ENCODE measurements around the gene GCC2. TPM values are rescaled to one million over a fixed set of nuclear protein-coding genes. Genes with fewer than 3 reads are reported as not detected.

The GCC2 gene
- total and polyA plus RNA-seq, 7 donors = 4.8 to 24.0 (median 18.0) TPM

- WGBS, 3 donors = 49 to 64% (median 55%) methylated on average over 1 of the region's 1 CpG
- Histone ChIP-seq H3K4me3 (no peak overlapping the region), H3K36me3 (ENCODE audit: insufficient read depth in 1 of 2, low read depth in 1 of 2) (peaks cover 3 to 65% of the 10 kb centered on the region in 2 donors), H3K27me3 (ENCODE audit: insufficient read depth in 3 of 3, low read length in 2 of 3) (no peaks in the 10 kb centered on the region), H3K27ac (no peak overlapping the region), H3K4me1 (no peaks in the 10 kb centered on the region), H3K9me3 (no peaks in the 10 kb centered on the region)
- DNase-seq (no peak), ATAC-seq (no peak)
- TF ChIP-seq CTCF (IDR thresholded peaks at IDR 0.05) = no peak
- intact Hi-C loops (cut with DNase I) = no loop called here
Measured at GRCh38 chr2:108459441-108459840, 10.4 kb downstream of the GCC2 start.

GRCh38 chr2:108460345-108461037 is 11.5 kb downstream of the GCC2 start:
- Histone ChIP-seq H3K9me3 (no peaks in the 10 kb centered on the region), H3K36me3 (ENCODE audit: insufficient read depth in 1 of 2, low read depth in 1 of 2) (peaks cover 9 to 64% of the 10 kb centered on the region in 2 donors), H3K4me3 (no peak overlapping the region), H3K27me3 (ENCODE audit: insufficient read depth in 3 of 3, low read length in 2 of 3) (no peaks in the 10 kb centered on the region), H3K27ac (no peak overlapping the region), H3K4me1 (no peaks in the 10 kb centered on the region)
- ATAC-seq (no peak), DNase-seq (no peak)
- intact Hi-C loops (cut with DNase I) = no loop called here
- no peak for TF ChIP-seq CTCF (IDR thresholded peaks at IDR 0.05)
- WGBS, 3 donors = 72 to 84% (median 79%) methylated on average over 4 of the region's 4 CpGs

GRCh38 chr2:108477099-108477498 is 28.1 kb downstream of the GCC2 start:
- DNase-seq = no peak
- no peak overlapping the region for H3K4me3 ChIP-seq
- H3K4me1 ChIP-seq = no peaks in the 10 kb centered on the region
- no peaks in the 10 kb centered on the region for H3K9me3 ChIP-seq
- TF ChIP-seq CTCF (IDR thresholded peaks at IDR 0.05) = no peak
- ATAC-seq = no peak
- intact Hi-C loops (cut with DNase I) = no loop called here
- 71 to 84% (median 81%) methylated on average over 1 of the region's 1 CpG for WGBS, 3 donors
- no peak overlapping the region for H3K27ac ChIP-seq
- no peaks in the 10 kb centered on the region for H3K27me3 ChIP-seq (ENCODE audit: insufficient read depth in 3 of 3, low read length in 2 of 3)
- H3K36me3 ChIP-seq (ENCODE audit: insufficient read depth in 1 of 2, low read depth in 1 of 2) = peaks cover 0 to 82% of the 10 kb centered on the region in 2 donors

GRCh38 chr2:108485253-108485652 is 36.2 kb downstream of the GCC2 start:
- ATAC-seq = no peak

More at GRCh38 chr2:108485253-108485652, 36.2 kb downstream of the GCC2 start:
- H3K9me3 ChIP-seq = no peaks in the 10 kb centered on the region
- WGBS, 3 donors = 95 to 99% (median 99%) methylated on average over 2 of the region's 2 CpGs
- H3K4me1 ChIP-seq = no peaks in the 10 kb centered on the region
- no peak overlapping the region for H3K27ac ChIP-seq
- intact Hi-C loops (cut with DNase I) = no loop called here
- no peaks in the 10 kb centered on the region for H3K27me3 ChIP-seq (ENCODE audit: insufficient read depth in 3 of 3, low read length in 2 of 3)
- no peak overlapping the region for H3K4me3 ChIP-seq
- peaks cover 0 to 76% of the 10 kb centered on the region in 2 donors for H3K36me3 ChIP-seq (ENCODE audit: insufficient read depth in 1 of 2, low read depth in 1 of 2)
- no peak for TF ChIP-seq CTCF (IDR thresholded peaks at IDR 0.05)
- no peak for DNase-seq
